ENCODE measurements around the gene SLC4A4. TPM values are rescaled to one million over a fixed set of nuclear protein-coding genes. Genes with fewer than 3 reads are reported as not detected.

The SLC4A4 gene
- total and polyA plus RNA-seq, 2 of the 8 experiments (the other 6 are each of a cell fraction or from before 2014, with no cell fraction given): 0.67 to 2.8 TPM

DNA sequence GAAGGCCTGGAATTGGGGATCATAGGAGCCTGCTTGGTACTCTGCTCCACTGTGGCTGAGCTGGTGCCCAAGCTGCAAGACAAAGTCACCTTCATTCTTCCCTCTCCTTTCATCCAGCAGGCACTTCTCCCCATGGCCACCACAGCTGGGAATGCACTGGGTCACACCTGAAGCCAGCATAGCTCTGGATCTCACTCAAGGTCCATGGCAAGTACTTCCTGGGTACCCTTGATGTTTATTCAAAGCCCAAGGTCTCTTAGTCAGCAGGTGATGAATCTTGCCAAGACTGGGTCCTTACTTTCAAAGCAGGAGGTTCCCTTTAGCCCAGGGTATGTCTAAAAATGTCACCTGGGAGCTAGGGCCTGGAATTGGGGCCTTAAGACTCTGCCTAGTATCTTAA is 4.9 kb upstream of the SLC4A4 start (continued):
- TF ChIP-seq ASH2L (IDR thresholded peaks at IDR 0.05; ENCODE audit: low read length): no peak
- no peak for TF ChIP-seq POLR2A (IDR thresholded peaks at IDR 0.05; ENCODE audit: control extremely low read depth in 1 of 2, low read depth in 2 of 2, low read length in 2 of 2)
- TF ChIP-seq SIX5 (IDR thresholded peaks at IDR 0.05; ENCODE audit: low read depth, low read length): no peak
- no peak for TF ChIP-seq POLR2AphosphoS5 (IDR thresholded peaks at IDR 0.05; ENCODE audit: low read depth, low read length)

Measured in H1 (cell line).